ENCODE results near the gene KLF9. TPM values are rescaled to one million over a fixed set of nuclear protein-coding genes. Genes with fewer than 3 reads are reported as not detected.

The KLF9 gene
- total and polyA plus RNA-seq, 12 donors: 27.3 to 67.4 (median 39.7) TPM

DNA sequence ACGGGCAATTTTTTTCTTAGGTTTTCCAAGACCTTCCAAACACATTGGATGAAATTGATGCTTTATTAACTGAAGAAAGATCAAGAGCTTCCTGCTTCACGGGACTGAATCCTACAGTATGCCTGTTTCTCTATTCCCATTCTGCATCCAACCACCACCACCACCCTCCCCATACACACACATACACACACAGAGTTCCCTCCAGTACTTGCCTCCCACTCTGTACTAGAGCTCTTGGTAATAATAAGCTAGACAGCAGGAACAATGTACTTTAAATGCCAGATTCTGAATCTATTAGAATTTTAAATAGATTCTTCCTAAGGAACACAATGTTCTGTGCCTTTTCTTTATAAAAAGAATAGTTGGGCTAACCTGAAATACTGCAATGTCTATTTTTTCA, 67.4 kb downstream of the KLF9 start:
- H3K27ac ChIP-seq: no peak overlapping the region
- no peak for ATAC-seq
- H3K27me3 ChIP-seq: no peaks in the 10 kb centered on the region
- H3K4me1 ChIP-seq: peaks cover 0 to 3% (median 0%) of the 10 kb centered on the region in 9 donors
- no peak overlapping the region for H3K4me3 ChIP-seq
- WGBS, 2 donors: 96% methylated on average over 2 of the region's 2 CpGs
- TF ChIP-seq, protein P1, sequence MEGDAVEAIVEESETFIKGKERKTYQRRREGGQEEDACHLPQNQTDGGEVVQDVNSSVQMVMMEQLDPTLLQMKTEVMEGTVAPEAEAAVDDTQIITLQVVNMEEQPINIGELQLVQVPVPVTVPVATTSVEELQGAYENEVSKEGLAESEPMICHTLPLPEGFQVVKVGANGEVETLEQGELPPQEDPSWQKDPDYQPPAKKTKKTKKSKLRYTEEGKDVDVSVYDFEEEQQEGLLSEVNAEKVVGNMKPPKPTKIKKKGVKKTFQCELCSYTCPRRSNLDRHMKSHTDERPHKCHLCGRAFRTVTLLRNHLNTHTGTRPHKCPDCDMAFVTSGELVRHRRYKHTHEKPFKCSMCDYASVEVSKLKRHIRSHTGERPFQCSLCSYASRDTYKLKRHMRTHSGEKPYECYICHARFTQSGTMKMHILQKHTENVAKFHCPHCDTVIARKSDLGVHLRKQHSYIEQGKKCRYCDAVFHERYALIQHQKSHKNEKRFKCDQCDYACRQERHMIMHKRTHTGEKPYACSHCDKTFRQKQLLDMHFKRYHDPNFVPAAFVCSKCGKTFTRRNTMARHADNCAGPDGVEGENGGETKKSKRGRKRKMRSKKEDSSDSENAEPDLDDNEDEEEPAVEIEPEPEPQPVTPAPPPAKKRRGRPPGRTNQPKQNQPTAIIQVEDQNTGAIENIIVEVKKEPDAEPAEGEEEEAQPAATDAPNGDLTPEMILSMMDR (IDR thresholded peaks at IDR 0.05): no peak
- intact Hi-C loops (cut with DNase I): loop anchor here in 1 of 10 donors (10.0 kb wide), 1 partner anchor 48 kb away; no protein-coding TSS in a partner anchor
- H3K36me3 ChIP-seq: peaks cover 0 to 84% (median 28%) of the 10 kb centered on the region in 9 donors
- DNase-seq: no peak
- H3K9me3 ChIP-seq: no peaks in the 10 kb centered on the region

DNA sequence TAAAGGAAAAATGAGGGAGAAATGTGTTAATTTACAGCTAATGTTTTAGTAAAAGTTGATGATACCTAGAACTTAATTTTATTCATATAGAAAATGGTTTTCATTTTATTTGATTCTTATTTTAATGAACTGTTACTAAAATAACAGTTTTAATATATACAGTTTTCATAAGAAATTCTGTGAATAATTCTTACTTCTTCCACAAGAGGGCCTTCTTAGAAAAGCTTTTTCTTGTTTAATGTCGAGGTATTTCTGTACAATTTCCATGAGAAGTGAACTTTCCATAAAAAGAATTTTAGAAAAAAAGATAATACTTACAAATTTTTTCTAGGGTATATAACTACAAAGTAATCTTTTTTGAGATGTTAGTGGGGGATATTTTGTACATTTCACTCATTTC, 73.9 kb downstream of the KLF9 start:
- intact Hi-C loops (cut with DNase I): loop anchor here in 7 of 10 donors (1.0 to 10.0 kb wide), 6 partner anchors 52 to 262 kb away; no protein-coding TSS in a partner anchor
- whole genome bisulfite sequencing, 2 donors: 0 to 2% methylated on average over 1 of the region's 1 CpG
- Histone ChIP-seq H3K36me3 (peaks cover 0 to 47% (median 0%) of the 10 kb centered on the region in 9 donors), H3K27ac (no peak overlapping the region), H3K4me3 (no peak overlapping the region), H3K9me3 (no peaks in the 10 kb centered on the region), H3K4me1 (peaks cover 0 to 8% (median 0%) of the 10 kb centered on the region in 9 donors), H3K27me3 (no peaks in the 10 kb centered on the region)
- DNase-seq (no peak), ATAC-seq (no peak)
- TF ChIP-seq, protein P1 (IDR thresholded peaks at IDR 0.05): peak in 7 of 9 donors; percentile 48 to 71 (median 66)

Other genes starting within 250 kb of the KLF9 start
- gene SMC5, start 155.7 kb downstream of the KLF9 start, total RNA-seq: 10 to 100 TPM in 8 of 10 donors, 1 to 10 TPM in 2; 9.3 to 16.4 (median 13.7) TPM
- 10 to 100 TPM in 1 of 2 donors, 1 to 10 TPM in 1; 6.9 to 11.0 TPM for gene SMC5, start 155.7 kb downstream of the KLF9 start, polyA plus RNA-seq